HG03378 (cell line): ENCODE data around the gene GADL1.

Experiments
- ATAC-seq: cut with Tn5 transposase; IDR thresholded peaks from one replicate; pipeline ENCODE4 v1.9.1; 2021; ENCODE audit warnings: mild to moderate bottlenecking, moderate library complexity; ENCODE audit not compliant: unreplicated experiment

Gene GADL1

GRCh38 chr3:30819067-30819798, 75.2 kb downstream of the GADL1 start:
- ATAC-seq = no peak

DNA sequence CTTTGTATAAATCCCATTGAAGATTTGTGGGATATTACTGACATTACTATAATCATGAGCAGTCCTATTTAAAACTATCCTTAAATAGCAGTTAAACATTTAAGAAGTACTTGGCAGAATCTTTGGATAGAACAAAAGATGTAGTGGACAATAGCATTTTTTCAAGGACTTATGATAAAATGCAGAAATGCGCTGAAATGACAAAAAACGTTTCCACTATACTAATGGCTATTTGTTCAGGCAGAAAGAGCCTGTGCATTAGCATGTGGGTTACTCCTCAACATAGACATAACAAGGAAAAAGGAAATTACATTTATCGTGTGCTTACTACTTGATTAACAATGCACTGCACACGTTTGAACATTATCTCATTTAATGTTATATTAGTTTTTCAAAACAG, 80.7 kb downstream of the GADL1 start:
- ATAC-seq = no peak

- no peak for ATAC-seq
These were observed 83.2 kb downstream of the GADL1 start for GRCh38 chr3:30811151-30811795.

- no peak for ATAC-seq
These were observed 83.8 kb downstream of the GADL1 start for GRCh38 chr3:30810625-30811024.

- no peak for ATAC-seq
These were observed 88.8 kb downstream of the GADL1 start for GRCh38 chr3:30805695-30806094.

DNA sequence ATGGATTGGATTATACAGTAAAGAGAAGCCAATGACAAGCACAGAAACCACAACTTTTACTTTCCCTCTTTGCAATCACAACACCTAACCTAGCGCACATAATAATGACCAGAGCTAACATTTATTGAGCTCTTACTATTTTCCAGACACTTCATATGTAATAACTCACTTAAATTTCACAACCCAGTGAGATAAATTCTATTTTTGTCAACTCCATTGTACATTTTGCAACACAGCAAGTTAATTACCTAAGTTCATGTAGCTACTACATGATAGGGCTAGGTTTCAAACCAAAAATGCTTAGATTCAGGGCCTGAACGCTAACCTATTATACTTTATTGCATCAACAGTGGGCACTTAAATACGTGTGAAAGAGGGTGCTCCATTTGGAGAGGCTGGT, 89.5 kb downstream of the GADL1 start:
- ATAC-seq = no peak

- ATAC-seq = no peak
These were observed 99.3 kb downstream of the GADL1 start for GRCh38 chr3:30795176-30795575.

DNA sequence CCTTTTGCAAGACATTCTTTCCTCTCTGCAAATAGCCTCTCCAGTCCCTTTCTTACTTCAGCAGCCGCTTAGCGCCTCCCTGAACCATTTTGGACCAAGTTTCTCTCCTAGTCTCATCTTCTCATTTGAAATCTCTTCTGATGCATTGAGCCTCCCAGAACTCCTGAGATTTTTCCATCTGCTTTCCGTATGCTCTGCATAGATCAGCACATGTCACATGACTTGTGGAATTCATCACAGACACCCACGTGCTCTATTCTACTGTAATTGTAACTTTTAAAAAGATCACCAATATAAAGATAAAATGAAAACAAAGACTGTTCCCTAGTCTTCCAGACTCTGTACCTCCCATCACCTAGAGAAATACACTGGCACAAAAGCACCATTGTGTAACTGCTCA, 100.7 kb downstream of the GADL1 start:
- ATAC-seq = no peak

DNA sequence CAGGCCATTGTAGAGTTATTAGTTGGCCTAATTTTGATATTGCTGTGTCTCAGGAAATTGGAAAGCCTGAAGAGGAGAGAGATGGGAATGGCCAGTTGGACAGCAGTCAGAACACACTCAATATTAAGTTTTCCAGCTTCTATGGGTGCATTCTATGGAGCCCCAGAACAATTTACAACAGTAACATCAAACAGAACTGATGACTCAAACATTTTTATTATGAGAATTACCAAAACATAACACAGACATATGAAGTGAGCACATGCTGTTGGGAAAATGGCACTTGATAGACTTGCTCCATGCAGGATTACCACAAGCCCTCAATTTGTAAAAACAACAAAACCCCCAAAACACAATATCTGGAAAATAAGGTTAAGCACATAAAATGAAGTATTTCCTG, 104.3 kb downstream of the GADL1 start:
- no peak for ATAC-seq

- ATAC-seq = no peak
These were observed 108.1 kb downstream of the GADL1 start for GRCh38 chr3:30786365-30786764.

DNA sequence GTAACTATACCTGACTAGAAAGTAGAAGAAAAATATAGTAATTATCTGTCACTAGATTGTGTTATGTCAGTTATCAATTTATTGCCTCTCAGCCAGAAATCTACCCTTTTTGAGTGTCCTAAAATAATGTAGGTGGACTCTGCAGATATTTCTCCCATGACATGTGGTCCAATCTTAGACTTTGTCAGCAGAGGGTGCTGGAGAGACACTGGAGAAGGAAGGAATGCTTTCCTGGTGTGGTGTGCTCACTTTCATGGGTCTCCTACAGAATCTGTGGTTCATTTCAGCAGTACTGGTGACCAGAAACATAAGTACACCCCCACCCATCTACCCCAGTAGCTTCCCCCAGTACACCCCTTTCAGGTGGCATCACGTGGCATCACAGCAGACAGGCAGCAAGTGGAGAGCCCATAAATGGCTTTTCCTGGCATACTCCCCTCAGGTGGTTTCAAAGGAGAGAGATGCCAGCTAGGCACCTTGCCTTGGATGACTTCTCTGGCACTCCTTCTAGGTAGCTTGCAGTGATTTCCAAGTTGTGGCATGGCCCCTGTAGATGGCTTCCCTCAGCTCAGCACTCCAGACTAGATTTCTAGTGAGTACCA, 114.7 kb downstream of the GADL1 start:
- ATAC-seq = no peak

- ATAC-seq = no peak
These were observed 115.5 kb downstream of the GADL1 start for GRCh38 chr3:30778933-30779332.

DNA sequence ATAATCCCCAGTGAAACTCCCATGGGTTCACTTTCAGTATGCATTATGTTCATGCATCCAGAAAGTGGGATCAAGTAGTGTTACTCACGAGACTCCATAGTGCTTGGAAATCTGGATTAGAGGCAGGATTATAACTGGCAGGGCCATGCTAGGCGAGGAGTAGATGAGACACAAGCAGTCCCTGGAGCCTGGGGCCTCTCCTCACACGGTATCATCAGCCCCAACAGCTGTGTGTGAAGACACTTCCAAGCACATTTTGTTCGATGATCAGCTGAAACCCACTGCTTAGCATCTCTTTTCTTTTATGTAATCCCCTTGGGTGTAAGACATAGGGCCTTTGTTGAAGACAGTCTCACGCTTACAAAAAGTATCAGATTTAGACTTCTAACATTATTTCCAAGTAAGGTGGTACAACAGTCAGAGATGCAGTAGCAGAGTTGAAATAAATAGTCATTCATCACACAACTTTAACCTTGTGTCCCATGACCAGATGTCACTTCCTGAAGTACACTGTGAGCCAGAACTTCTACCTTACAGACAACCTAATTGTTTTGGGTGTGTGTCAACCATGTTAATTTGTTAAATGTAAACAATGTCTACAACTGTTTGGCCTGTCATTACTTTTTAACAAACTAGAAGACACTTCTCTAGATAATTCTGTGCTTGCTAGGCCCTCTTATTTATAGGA, 116.9 kb downstream of the GADL1 start:
- ATAC-seq = no peak

- ATAC-seq = no peak
These were observed 118.2 kb downstream of the GADL1 start for GRCh38 chr3:30776186-30776815.

DNA sequence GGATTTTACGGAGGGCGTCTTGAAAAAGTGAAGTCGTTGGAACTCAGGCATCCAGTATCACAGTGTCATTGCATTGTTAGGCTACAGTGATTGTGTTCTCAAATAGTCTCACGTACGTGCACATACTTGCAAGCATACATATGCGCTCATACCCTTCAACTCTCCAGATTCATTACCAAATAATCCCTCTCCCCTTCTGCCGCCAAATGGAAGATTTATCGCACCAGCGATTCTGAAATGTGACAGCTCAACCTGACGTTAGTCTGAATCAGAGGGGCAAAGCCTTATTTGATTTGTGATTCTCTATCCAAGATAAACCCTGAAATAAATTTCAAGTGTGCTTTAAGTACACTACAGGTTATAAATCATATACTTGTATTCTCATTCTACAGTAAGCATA, 119.4 kb downstream of the GADL1 start:
- ATAC-seq = no peak

DNA sequence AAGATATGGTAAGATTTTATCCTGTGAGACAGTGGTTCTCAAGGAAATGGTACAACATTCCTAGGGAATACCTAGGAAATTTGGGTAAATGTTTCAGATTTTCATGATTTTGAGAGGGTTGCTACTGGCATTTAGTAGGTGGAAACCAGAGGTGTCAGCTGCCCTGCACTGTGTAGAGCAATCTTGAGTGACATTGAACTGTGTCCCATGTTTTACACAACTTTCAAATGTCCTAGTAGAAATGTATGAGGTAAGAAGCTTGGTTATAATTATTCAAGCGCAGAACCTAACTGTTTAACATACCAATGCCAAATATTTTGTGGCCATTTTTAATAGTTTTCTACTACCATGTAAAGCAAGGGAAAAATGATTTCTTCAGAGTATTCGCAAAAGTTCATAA, 120.4 kb downstream of the GADL1 start:
- ATAC-seq = no peak

GRCh38 chr3:30770387-30770786, 124.1 kb downstream of the GADL1 start:
- no peak for ATAC-seq

DNA sequence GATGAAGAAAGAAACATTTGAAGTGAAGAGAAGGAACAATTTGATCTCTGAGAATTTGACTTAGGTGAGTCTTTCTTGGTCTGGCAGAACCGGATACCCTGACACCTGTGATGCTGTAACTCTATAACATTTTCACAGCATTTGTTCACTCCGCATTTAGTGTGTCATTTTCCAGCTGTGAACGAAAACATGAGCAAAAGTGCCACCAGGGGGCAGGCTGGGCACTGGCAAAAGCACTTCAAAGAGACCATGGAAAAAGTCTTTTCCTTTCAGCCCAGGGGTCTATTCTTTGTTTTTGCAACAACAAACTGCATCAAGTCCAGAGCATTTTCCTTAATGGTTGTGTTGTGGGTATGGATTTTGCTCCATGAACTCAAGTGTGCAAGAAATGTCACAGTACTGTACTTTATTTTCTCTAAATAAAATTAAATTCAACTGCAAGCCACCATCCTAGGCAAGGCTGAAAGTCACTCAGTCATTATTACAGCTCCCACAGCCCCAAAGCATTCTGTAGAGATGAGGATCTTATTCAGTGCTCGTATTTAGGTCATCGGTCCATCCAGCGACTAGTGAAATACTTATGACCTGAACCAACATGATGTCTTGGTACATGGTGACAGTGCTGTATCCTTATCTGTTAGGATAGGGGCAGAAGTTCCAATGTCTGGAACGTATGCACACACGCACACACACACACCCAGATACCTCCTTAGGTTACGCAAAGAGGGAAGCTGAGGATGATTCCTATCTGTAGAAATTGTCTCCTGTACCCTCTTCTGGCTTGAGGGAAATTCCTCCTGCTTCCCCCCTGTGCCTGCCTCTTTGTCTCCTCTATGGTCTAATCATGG, 125.5 kb downstream of the GADL1 start:
- no peak for ATAC-seq

DNA sequence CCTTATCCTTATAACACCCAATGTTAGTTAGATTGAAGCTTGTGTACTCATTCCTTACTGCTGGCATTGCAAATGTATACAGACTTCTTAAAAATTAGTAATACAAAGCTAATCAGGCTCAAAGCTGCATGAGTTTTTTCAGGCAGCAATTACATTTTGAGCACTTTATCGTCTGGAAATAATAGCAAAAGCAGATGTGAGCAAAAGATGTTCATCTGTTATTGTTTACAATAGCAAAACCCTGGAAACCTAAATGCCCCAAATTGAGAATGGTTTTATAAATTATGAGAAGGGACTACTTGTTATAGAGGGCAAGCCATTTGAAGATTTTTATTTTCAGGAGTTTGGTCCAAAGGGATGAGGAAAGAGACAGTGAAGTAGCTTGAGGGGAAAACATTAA, 126.4 kb downstream of the GADL1 start:
- ATAC-seq = no peak

DNA sequence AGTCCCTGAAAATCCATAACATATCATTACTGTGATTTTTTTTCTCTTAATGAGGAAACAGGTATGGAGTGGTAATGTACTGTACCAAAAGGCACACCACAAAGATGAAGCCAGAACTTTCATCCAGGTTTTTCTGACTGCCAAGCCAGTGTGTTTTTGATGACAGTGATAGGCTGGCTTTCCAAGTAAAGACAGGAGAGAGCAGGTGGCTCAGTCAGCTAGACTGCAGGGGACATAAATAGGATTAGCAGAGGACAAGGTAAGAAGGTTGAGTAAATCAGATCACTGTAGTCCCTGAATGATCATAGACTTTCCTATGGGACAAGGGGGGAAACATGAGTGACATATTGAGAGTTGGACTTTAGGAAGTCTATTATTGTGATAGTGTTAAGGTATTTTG, 127.9 kb downstream of the GADL1 start:
- ATAC-seq = no peak
